ENCODE results near the gene BIK.

BIK gene

GRCh38 chr22:43156413-43156812 is 45.9 kb downstream of the BIK start:
- Histone ChIP-seq H3K4me3 (no peak overlapping the region), H3K27ac (peak overlapping the region; percentile 50; the same call in 1 of the 2 replicates), H3K27me3 (no peaks in the 10 kb centered on the region), H3K4me2 (peak overlapping the region; percentile 82), H4K20me1 (peaks cover 70% of the 10 kb centered on the region), H3K9ac (peak overlapping the region; percentile 18; the same call in 1 of the 2 replicates), H3K9me3 (no peaks in the 10 kb centered on the region), H3K4me1 (peaks cover 60% of the 10 kb centered on the region), H3K36me3 (peaks cover 46% of the 10 kb centered on the region)
- no peak for TF ChIP-seq Cebpa-rat (IDR thresholded peaks at IDR 0.05)

DNA sequence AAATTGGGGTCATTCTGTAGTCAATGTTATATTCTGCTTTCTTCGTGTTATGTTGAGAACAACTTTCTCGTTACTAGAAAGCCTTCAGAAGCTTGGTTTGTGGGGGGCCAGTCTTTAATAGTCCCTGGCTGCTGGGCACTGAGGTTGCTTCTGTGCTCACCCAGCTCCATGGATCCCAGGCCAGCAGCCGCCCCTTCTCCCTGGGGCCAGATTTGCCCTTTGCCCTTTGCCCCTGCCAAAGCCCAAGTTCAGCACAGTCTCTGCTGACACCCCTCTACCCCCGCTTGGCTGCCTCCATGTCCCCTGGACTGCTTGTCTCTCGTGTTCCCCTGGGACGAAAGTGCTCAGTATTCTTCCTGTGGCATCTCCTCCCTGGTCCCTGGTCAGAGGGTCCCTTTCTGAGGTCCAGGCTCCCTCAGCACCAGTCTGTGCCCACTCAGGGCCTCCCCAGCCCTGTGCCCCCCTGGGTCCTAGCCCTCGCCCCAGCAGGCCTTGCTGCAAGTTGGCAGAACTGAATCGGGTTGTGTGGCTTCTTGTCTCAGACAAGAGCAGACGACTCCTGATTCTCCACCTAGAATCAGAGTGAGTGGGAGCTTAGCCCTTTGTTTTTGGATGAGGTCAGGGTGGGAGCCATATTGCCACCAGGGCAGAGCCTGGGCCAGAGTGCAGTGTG is 47.5 kb downstream of the BIK start:
- H3K36me3 ChIP-seq = peaks cover 61% of the 10 kb centered on the region
- no peak for TF ChIP-seq Cebpa-rat (IDR thresholded peaks at IDR 0.05)
- no peaks in the 10 kb centered on the region for H3K27me3 ChIP-seq
- H4K20me1 ChIP-seq = peaks cover 86% of the 10 kb centered on the region
- H3K4me2 ChIP-seq = peak overlapping the region; percentile 56
- H3K27ac ChIP-seq = peak overlapping the region; percentile 62
- no peaks in the 10 kb centered on the region for H3K9me3 ChIP-seq
- peaks cover 70% of the 10 kb centered on the region for H3K4me1 ChIP-seq
- H3K9ac ChIP-seq = peak overlapping the region; percentile 50; the same call in 1 of the 2 replicates
- H3K4me3 ChIP-seq = no peak overlapping the region

- 0 out of 2 replicates have a peak overlapping the region, but pooled peaks have one; percentile 62 for H3K27ac ChIP-seq
- H3K4me2 ChIP-seq = no peak overlapping the region
- H3K4me3 ChIP-seq = no peak overlapping the region
- H3K36me3 ChIP-seq = peaks cover 65% of the 10 kb centered on the region
- no peaks in the 10 kb centered on the region for H3K9me3 ChIP-seq
- H3K4me1 ChIP-seq = peaks cover 74% of the 10 kb centered on the region
- peaks cover 95% of the 10 kb centered on the region for H4K20me1 ChIP-seq
- H3K27me3 ChIP-seq = no peaks in the 10 kb centered on the region
- no peak for TF ChIP-seq Cebpa-rat (IDR thresholded peaks at IDR 0.05)
- H3K9ac ChIP-seq = no peak overlapping the region
Observed at GRCh38 chr22:43158778-43159483, 48.4 kb downstream of the BIK start.

- H3K36me3 ChIP-seq = peaks cover 65% of the 10 kb centered on the region
- no peak overlapping the region for H3K4me3 ChIP-seq
- H3K4me2 ChIP-seq = no peak overlapping the region
- peaks cover 74% of the 10 kb centered on the region for H3K4me1 ChIP-seq
- TF ChIP-seq Cebpa-rat (IDR thresholded peaks at IDR 0.05) = no peak
- no peak overlapping the region for H3K27ac ChIP-seq
- H3K9me3 ChIP-seq = no peaks in the 10 kb centered on the region
- peaks cover 98% of the 10 kb centered on the region for H4K20me1 ChIP-seq
- H3K27me3 ChIP-seq = no peaks in the 10 kb centered on the region
- H3K9ac ChIP-seq = no peak overlapping the region
Observed at GRCh38 chr22:43159484-43160178, 49.1 kb downstream of the BIK start.

GRCh38 chr22:43160497-43161126 is 50.1 kb downstream of the BIK start:
- Histone ChIP-seq H3K9ac (no peak overlapping the region), H3K27me3 (no peaks in the 10 kb centered on the region), H3K27ac (no peak overlapping the region), H3K4me2 (no peak overlapping the region), H3K4me1 (peaks cover 74% of the 10 kb centered on the region), H3K36me3 (peaks cover 62% of the 10 kb centered on the region), H3K4me3 (no peak overlapping the region), H4K20me1 (peaks cover 97% of the 10 kb centered on the region), H3K9me3 (no peaks in the 10 kb centered on the region)
- no peak for TF ChIP-seq Cebpa-rat (IDR thresholded peaks at IDR 0.05)

- TF ChIP-seq Cebpa-rat (IDR thresholded peaks at IDR 0.05) = no peak
- no peak overlapping the region for H3K4me3 ChIP-seq
- peak overlapping the region; percentile 78 for H3K4me2 ChIP-seq
- no peaks in the 10 kb centered on the region for H3K27me3 ChIP-seq
- peaks cover 67% of the 10 kb centered on the region for H3K4me1 ChIP-seq
- no peak overlapping the region for H3K27ac ChIP-seq
- H3K9me3 ChIP-seq = no peaks in the 10 kb centered on the region
- peaks cover 67% of the 10 kb centered on the region for H3K36me3 ChIP-seq
- H4K20me1 ChIP-seq = peaks cover 80% of the 10 kb centered on the region
- H3K9ac ChIP-seq = no peak overlapping the region
Observed at GRCh38 chr22:43162412-43163150, 52.0 kb downstream of the BIK start.

- Histone ChIP-seq H3K27ac (peak overlapping the region; percentile 60), H3K9me3 (no peaks in the 10 kb centered on the region), H3K4me3 (no peak overlapping the region), H3K27me3 (no peaks in the 10 kb centered on the region), H3K36me3 (peaks cover 73% of the 10 kb centered on the region), H3K4me1 (peaks cover 61% of the 10 kb centered on the region), H3K9ac (peak overlapping the region; percentile 57), H4K20me1 (peaks cover 72% of the 10 kb centered on the region), H3K4me2 (peak overlapping the region; percentile 78)
- TF ChIP-seq Cebpa-rat (IDR thresholded peaks at IDR 0.05) = no peak
Observed at GRCh38 chr22:43163241-43163795, 52.8 kb downstream of the BIK start.

GRCh38 chr22:43164636-43165035 is 54.1 kb downstream of the BIK start:
- no peaks in the 10 kb centered on the region for H3K27me3 ChIP-seq
- no peaks in the 10 kb centered on the region for H3K9me3 ChIP-seq
- peak overlapping the region; percentile 78 for H3K4me2 ChIP-seq
- TF ChIP-seq Cebpa-rat (IDR thresholded peaks at IDR 0.05) = no peak
- peaks cover 73% of the 10 kb centered on the region for H3K36me3 ChIP-seq
- peak overlapping the region; percentile 45; the same call in 1 of the 2 replicates for H3K9ac ChIP-seq
- peaks cover 59% of the 10 kb centered on the region for H4K20me1 ChIP-seq
- H3K4me3 ChIP-seq = no peak overlapping the region
- H3K27ac ChIP-seq = no peak overlapping the region
- peaks cover 62% of the 10 kb centered on the region for H3K4me1 ChIP-seq

Data from BLaER1 (cell line).